T-helper 22 cell (primary cell): Measurements from ENCODE around the gene ATP9B.
"Not testable (repeated sequence)": the region's sequence is repeated elsewhere in the genome, so short reads cannot be mapped to it uniquely, and the experiment has no call there.

Source experiments
- DNase-seq: peaks from one replicate; pipeline ENCODE4 v3.0.0-alpha.2; 2020; ENCODE audit warnings: low read depth

ATP9B gene

GRCh38 chr18:79285191-79285590, 216.0 kb downstream of the ATP9B start:
- DNase-seq = not testable (repeated sequence)

GRCh38 chr18:79290409-79290808, 221.2 kb downstream of the ATP9B start:
- DNase-seq = not testable (repeated sequence)

GRCh38 chr18:79290876-79291275, 221.7 kb downstream of the ATP9B start:
- DNase-seq = no peak

- no peak for DNase-seq
These were observed 225.0 kb downstream of the ATP9B start for GRCh38 chr18:79294235-79294634.

DNA sequence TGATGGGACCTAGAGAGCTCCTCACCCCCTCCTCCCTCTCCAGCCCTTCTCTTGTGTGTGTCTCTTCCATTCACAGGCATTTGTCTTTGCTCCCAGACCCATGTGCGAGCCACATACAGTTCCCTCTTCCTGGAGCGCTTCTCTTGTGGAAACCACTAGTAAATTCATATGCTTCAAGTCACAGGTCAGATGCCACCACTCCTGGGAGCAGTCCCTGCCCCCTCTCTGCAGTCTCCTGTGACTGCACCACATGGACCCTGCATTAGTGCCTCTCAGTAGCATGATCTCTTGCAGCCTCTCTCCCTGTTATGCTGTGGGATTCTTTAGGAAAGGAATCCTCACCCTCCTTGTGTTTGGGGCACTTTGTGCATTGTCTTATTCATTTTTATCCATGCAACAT, 230.1 kb downstream of the ATP9B start:
- no peak for DNase-seq

DNA sequence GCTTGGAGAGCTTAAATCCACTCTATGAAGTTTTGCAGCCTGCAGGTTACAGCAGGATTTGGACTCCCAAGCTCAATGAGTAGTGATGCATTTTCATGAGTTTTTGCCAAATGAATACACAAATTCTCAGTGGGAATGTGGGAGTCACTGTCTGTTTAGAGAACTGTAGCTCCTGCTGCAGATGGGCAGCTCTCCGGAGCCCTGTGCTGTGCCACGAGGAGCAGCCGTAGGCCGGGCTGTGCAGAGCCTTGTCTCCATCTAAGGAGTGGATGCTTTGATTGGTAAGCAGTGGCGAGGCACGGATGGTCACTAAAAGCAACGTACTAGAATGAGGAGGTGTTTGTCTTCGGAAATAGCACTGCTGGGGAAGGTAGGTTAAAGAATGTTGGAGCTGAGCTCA, 230.5 kb downstream of the ATP9B start:
- no peak for DNase-seq

GRCh38 chr18:79300413-79300812, 231.2 kb downstream of the ATP9B start:
- no peak for DNase-seq

DNA sequence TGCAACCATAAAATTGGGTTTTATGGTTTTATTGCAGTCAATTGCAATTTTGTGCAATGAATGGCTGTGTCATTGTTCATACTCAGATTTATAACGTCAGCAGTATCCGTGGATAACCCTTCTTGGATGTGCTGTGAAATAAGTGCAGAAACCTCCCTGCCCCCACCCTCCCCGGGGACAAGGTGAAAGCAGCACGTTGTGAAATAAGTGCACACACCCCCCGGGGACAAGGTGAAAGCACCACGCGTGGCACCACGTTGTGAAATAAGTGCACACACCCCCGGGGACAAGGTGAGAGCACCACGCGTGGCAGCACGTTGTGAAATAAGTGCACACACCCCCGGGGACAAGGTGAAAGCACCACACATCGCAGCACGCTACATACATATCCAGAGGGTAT, 232.9 kb downstream of the ATP9B start:
- no peak for DNase-seq

GRCh38 chr18:79305911-79306310, 236.7 kb downstream of the ATP9B start:
- DNase-seq = no peak

- DNase-seq = no peak
These were observed 240.6 kb downstream of the ATP9B start for GRCh38 chr18:79309614-79310358.

GRCh38 chr18:79314838-79315388, 245.7 kb downstream of the ATP9B start:
- no peak for DNase-seq

DNA sequence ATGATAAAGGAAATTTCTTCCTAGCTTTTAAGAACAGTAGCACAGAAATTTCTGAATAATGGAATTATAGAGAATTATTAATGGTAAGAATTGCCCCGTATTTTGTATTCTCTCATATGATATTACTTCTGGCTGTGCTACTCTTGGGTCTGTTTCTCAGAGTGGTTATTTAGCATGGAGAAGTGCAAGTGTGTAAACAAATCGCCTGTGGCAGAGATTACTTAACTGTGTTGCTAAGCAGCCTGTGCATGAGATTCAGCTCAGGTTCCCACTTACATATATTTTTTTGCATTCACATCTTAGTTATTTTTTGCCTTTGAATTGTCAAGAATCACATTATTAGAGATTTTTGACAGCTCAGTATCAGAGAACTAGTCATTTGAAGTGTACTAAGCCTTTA, 246.4 kb downstream of the ATP9B start:
- no peak for DNase-seq

GRCh38 chr18:79317703-79318102, 248.5 kb downstream of the ATP9B start:
- no peak for DNase-seq

- no peak for DNase-seq
These were observed 249.0 kb downstream of the ATP9B start for GRCh38 chr18:79318142-79318673.

DNA sequence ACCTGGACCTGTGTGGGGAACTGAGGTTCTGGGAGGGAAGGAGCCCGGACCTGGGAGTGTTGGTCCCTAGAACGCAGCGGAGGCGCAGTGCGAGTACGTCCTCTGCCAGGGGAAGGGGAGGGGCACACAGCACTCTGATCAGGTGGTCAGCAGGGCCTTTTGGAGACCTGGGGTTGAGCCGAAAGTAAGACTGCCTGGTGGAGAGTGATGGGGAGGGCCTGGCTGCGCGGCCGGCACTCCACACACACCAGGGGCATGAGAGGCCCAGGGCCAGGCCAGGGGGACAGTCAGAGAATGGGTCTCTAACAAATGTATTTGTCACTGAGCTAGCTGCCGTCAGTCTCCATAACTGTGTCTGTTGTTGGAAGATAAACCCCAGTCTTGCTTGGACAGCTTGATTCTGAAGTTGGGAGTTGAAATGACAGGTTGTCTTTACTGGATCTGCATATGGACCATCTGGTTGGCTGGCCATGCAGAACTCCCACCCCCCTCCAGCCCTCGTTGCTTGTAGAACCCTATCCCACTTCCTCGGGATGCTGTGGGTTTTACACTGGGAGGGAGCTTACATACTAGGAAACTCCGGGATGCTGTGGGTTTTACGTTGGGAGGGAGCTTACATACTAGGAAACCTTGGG, 251.1 kb downstream of the ATP9B start:
- DNase-seq = no peak

DNA sequence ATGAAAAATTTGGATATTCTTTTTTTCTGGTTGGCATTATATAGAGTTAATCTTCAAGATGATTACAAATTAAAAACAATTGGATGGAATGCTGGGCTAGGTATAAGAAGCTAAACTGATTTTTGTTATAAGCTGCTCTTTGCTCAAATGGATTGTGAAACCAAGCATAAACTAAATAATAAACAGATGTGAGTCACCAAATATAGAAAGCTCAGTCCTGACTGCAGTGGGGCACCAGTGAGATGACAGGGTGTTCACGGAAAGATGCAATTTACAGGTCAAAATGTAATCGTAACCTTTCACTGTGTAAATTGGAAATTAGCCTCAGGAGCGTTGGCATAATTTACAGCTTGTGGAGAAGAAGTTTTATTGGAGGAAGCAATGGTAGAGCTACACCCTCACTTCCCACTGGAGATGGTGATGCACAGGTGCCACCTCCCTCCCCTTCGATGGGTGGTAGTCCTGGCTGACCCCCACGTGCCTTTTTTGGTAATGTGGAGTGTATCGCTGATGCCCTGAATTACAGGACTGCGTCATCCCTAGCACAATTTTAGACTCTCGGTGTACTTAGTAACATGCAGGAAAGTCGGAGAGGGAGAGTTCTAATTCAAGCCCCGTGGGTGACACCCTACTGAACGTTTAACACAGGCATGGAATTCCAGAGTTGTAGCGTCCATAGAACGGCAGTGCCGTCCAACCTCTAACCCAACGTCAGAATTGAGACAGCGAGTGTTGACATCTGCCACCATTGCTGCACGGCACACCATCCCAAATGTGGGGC, 252.6 kb downstream of the ATP9B start:
- DNase-seq = no peak

DNA sequence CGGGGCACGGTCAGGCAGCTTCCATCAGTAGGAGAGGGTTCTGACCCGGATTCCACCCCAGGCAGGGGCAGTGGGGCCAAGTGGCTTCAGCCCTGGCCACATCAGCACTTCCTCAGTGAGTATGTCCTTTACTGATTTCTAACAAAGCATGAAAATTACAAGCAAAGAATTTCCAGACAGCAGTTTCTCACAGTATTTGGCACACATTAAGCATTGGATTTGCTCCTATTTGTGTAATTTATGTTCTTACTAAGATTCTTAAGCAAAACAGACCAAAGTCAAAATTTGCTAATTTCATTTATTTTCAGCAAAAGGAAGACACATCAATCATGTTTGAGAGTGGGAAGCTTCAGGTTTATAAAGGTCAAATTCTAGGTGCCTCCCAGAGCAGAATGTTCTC, 253.2 kb downstream of the ATP9B start:
- DNase-seq = no peak

- no peak for DNase-seq
These were observed 254.3 kb downstream of the ATP9B start for GRCh38 chr18:79323471-79323870.

DNA sequence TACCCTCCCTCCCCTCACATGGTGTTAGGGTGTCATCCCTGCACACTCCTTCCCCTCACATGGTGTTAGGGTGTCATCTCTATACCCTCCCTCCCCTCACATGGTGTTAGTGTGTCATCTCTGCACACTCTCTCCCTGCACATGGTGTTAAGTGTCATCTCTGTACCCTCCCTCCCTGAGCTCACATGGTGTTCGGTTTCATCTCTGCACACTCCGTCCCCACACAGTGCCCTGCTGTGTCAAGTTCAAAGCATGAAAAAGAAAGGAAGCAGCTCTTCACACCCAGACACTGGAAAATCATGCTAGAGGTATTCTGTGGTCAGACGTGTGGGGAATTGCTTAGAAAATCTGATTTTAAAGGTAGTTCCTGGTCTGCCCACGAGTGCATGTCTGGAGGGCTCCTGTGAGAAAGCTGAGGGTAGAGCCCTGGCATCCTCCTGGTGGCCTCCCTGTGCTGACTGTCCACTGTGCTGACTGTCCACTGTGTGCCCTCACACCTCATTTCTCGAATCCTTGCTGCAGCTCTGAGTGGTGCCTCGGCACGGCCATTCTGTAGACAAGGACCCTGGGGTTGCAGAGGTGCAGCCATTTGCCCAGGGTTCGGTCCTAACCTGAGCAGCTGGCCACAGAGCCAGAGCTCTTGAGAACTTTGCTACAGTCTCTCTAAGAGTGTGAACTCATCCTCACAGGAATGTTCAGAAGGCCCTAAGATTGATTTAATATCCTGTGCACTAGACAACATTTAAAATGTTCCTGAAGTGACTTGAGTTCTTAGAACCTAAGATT, 257.4 kb downstream of the ATP9B start:
- DNase-seq = no peak

- no peak for DNase-seq
These were observed 258.1 kb downstream of the ATP9B start for GRCh38 chr18:79327199-79327721.

DNA sequence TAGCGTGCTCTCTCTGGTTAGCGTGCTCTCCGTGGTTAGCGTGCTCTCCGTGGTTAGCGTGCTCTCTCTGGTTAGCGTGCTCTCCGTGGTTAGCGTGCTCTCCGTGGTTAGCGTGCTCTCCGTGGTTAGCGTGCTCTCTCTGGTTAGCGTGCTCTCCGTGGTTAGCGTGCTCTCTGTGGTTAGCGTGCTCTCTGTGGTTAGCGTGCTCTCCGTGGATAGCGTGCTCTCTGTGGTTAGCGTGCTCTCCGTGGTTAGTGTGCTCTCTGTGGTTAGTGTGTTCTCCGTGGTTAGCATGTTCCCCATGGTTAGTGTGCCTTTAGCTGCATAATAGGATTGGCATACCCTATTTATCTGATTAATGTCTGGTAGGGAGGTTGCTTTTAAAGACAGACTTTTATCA, 258.7 kb downstream of the ATP9B start:
- DNase-seq = not testable (repeated sequence)
